Neural crest cell (in vitro differentiated cells): ENCODE measurements around the gene CEBPE. TPM values are rescaled to one million over a fixed set of nuclear protein-coding genes. Genes with fewer than 3 reads are reported as not detected.
A peak's percentile ranks its signal among the peaks of the same experiment; 100 is the strongest.

ENCODE experiments used
- DNase-seq: peaks from one replicate; pipeline ENCODE4 v3.0.0; 2021; ENCODE audit warnings: low read depth, mixed read lengths, low spot score
- H3K27ac Mint-ChIP-seq: one replicate; pipeline ENCODE4 v1.8.0; 2021; ENCODE audit warnings: mild to moderate bottlenecking, mixed read lengths; ENCODE audit not compliant: unreplicated experiment
- H3K27me3 Mint-ChIP-seq: 2 replicates; pipeline ENCODE4 v1.8.0; 2021; ENCODE audit warnings: low read depth, mild to moderate bottlenecking, mixed read lengths
- H3K36me3 Mint-ChIP-seq: 2 replicates; pipeline ENCODE4 v1.8.0; 2021; ENCODE audit warnings: low read depth, mild to moderate bottlenecking, mixed read lengths
- H3K4me1 Mint-ChIP-seq: 2 replicates; pipeline ENCODE4 v1.8.0; 2021; ENCODE audit warnings: mixed read lengths
- H3K4me3 Mint-ChIP-seq: one replicate; pipeline ENCODE4 v1.8.0; 2021; ENCODE audit warnings: mild to moderate bottlenecking, mixed read lengths
- H3K9me3 Mint-ChIP-seq: 2 replicates; pipeline ENCODE4 v1.8.0; 2021; ENCODE audit warnings: mixed read lengths
- total RNA-seq: library from RNA; stranded (reverse); gene quantifications from 2 replicates; pipeline ENCODE4 v1.2.1, GENCODE V29; 2021
- TF ChIP-seq, protein P1 (sequence below): fragments of 200-600 bp; sonication (generic); conservative IDR thresholded peaks from 2 replicates; pipeline ENCODE4 v1.5.0; 2021; ENCODE audit warnings: antibody characterized with exemption, mild to moderate bottlenecking

Gene CEBPE
- total RNA-seq, 1 donor from 2014 or later: not detected

DNA sequence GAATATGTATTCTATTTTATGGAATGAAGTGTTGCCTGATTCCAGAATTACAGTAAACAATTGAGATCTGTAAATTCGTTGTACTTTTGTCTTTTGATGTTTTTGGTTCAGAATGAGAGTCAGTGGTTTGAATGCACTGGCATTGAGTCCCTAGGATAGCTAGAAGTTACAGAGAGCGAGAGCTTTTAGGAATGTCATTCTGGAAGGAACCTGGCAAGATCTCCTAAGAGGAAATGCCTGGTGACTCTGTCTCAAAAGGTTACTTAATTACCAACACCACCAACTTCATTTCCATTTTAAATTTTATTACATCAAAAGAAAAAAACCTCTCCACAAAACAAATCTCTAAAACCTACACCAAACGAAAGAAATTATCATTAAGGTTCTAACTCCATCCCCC is 6.0 kb upstream of the CEBPE start:
- TF ChIP-seq, protein P1, sequence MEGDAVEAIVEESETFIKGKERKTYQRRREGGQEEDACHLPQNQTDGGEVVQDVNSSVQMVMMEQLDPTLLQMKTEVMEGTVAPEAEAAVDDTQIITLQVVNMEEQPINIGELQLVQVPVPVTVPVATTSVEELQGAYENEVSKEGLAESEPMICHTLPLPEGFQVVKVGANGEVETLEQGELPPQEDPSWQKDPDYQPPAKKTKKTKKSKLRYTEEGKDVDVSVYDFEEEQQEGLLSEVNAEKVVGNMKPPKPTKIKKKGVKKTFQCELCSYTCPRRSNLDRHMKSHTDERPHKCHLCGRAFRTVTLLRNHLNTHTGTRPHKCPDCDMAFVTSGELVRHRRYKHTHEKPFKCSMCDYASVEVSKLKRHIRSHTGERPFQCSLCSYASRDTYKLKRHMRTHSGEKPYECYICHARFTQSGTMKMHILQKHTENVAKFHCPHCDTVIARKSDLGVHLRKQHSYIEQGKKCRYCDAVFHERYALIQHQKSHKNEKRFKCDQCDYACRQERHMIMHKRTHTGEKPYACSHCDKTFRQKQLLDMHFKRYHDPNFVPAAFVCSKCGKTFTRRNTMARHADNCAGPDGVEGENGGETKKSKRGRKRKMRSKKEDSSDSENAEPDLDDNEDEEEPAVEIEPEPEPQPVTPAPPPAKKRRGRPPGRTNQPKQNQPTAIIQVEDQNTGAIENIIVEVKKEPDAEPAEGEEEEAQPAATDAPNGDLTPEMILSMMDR: no peak
- Mint-ChIP-seq H3K4me1 (peaks cover 14% of the 10 kb centered on the region), H3K9me3 (no peaks in the 10 kb centered on the region), H3K27ac (no peak overlapping the region), H3K27me3 (peaks cover 3% of the 10 kb centered on the region), H3K4me3 (no peak overlapping the region), H3K36me3 (no peaks in the 10 kb centered on the region)
- DNase-seq: no peak

DNA sequence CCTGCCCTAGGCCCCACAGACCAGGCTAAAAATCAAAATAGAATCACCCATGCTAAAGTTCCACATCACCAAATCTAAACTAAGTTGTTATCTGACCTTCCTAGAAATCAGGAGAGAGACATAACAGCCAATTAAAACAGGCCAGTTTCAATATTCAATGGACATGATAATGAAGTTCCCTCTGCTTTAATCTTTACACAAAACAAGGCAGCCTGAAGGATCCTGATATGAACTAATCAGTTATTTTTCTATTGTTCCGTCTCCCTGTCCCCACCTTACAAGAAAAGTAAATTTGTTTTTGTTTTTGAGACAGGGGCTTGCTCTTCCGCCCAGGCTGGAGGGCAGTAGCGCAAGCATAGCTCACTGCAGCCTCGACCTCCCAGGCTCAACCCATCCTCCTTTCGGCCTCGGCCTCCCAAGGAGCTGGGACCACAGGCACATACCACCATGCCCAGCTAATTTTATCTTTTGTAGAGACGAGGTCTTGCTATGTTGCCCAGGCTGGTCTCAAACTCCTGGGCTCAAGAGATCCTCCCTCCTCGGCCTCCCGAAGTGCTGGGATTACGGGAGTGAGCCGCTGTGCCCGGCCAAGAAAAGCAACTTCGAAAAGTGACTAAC is 5.4 kb upstream of the CEBPE start:
- DNase-seq: no peak
- H3K27me3 Mint-ChIP-seq: peaks cover 3% of the 10 kb centered on the region
- H3K27ac Mint-ChIP-seq: peak overlapping the region; percentile 40
- H3K4me3 Mint-ChIP-seq: no peak overlapping the region
- no peaks in the 10 kb centered on the region for H3K9me3 Mint-ChIP-seq
- no peaks in the 10 kb centered on the region for H3K36me3 Mint-ChIP-seq
- peaks cover 16% of the 10 kb centered on the region for H3K4me1 Mint-ChIP-seq
- TF ChIP-seq, protein P1: no peak

GRCh38 chr14:23123419-23123818 is 4.4 kb upstream of the CEBPE start:
- H3K4me1 Mint-ChIP-seq: peaks cover 21% of the 10 kb centered on the region
- DNase-seq: no peak
- no peaks in the 10 kb centered on the region for H3K36me3 Mint-ChIP-seq
- H3K4me3 Mint-ChIP-seq: no peak overlapping the region
- peaks cover 3% of the 10 kb centered on the region for H3K27me3 Mint-ChIP-seq
- H3K9me3 Mint-ChIP-seq: no peaks in the 10 kb centered on the region
- H3K27ac Mint-ChIP-seq: no peak overlapping the region
- TF ChIP-seq, protein P1: no peak

- TF ChIP-seq, protein P1: no peak
- Mint-ChIP-seq H3K4me3 (no peak overlapping the region), H3K27me3 (peaks cover 3% of the 10 kb centered on the region), H3K4me1 (peaks cover 21% of the 10 kb centered on the region), H3K36me3 (no peaks in the 10 kb centered on the region), H3K9me3 (no peaks in the 10 kb centered on the region), H3K27ac (no peak overlapping the region)
- no peak for DNase-seq
Observed at GRCh38 chr14:23122086-23122485, 3.0 kb upstream of the CEBPE start.

DNA sequence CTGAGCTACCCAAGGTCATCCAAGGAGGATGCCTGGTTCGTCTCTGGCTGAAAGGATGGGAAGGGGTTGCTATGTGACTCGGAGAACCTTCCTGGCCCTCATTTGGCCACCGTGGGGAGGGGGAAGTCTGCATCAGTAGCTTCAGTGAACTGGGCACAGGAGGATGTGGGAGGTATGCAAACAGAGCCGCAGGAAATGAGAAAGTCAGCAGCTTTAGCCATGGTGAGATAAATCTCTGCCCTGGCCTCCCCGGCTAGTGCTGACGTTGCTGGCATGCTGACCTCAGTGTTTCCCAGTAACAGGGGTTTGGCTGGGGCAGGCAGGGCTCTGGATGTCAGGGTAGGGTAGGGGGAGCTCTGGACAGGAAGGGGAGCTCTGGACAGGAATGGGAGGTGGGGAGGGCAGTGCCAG is 2.3 kb upstream of the CEBPE start:
- H3K9me3 Mint-ChIP-seq: no peaks in the 10 kb centered on the region
- no peak for DNase-seq
- no peaks in the 10 kb centered on the region for H3K36me3 Mint-ChIP-seq
- no peak overlapping the region for H3K27ac Mint-ChIP-seq
- H3K4me3 Mint-ChIP-seq: no peak overlapping the region
- H3K27me3 Mint-ChIP-seq: peaks cover 3% of the 10 kb centered on the region
- H3K4me1 Mint-ChIP-seq: peaks cover 21% of the 10 kb centered on the region
- TF ChIP-seq, protein P1: no peak
